ENCODE data around the gene DHRS7.

- TF ChIP-seq CTCF (optimal IDR thresholded peaks at IDR 0.05 in 1 of 3, IDR thresholded peaks at IDR 0.05 in 1 of 3, conservative IDR thresholded peaks at IDR 0.05 in 1 of 3; ENCODE audit: extremely low read depth in 1 of 3, insufficient read depth in 2 of 3, low read length in 3 of 3) (no peak), EZH2 (IDR thresholded peaks at IDR 0.05; ENCODE audit: low read length) (no peak)
These were observed 47.5 kb upstream of the DHRS7 start for GRCh38 chr14:60212503-60213371.

All from keratinocyte (primary cell).